Stimulated activated CD4-positive, alpha-beta T cell treated with anti-CD3 and anti-CD28 coated beads, TNF-alpha, amount 100 ng/mL, for 1 hour (primary cell): ENCODE measurements around the gene UTY.

Source experiments
- DNase-seq, 3 donors: peaks; one replicate each; pipeline ENCODE4 v3.0.0-alpha.2; 2020; ENCODE audit warnings: low read depth in 3 of 3, low spot score in 1 of 3

Gene UTY

GRCh38 chrY:13416869-13417661 lies 62.8 kb downstream of the UTY start:
- DNase-seq = no peak

GRCh38 chrY:13415556-13415955 lies 64.3 kb downstream of the UTY start:
- DNase-seq = no peak

- DNase-seq = no peak
These were observed 81.0 kb downstream of the UTY start for GRCh38 chrY:13398876-13399275.

GRCh38 chrY:13381110-13381683 lies 98.6 kb downstream of the UTY start:
- no peak for DNase-seq

- DNase-seq = no peak
These were observed 108.7 kb downstream of the UTY start for GRCh38 chrY:13370868-13371800.

- no peak for DNase-seq
These were observed 109.6 kb downstream of the UTY start for GRCh38 chrY:13370245-13370644.

GRCh38 chrY:13368513-13368845 lies 111.4 kb downstream of the UTY start:
- DNase-seq = no peak

- no peak for DNase-seq
These were observed 116.2 kb downstream of the UTY start for GRCh38 chrY:13363641-13364040.

GRCh38 chrY:13362662-13363061 lies 117.2 kb downstream of the UTY start:
- DNase-seq = no peak

GRCh38 chrY:13361656-13362636 lies 117.9 kb downstream of the UTY start:
- DNase-seq = no peak

- no peak for DNase-seq
These were observed 128.4 kb downstream of the UTY start for GRCh38 chrY:13351443-13351842.

GRCh38 chrY:13347106-13347505 lies 132.7 kb downstream of the UTY start:
- no peak for DNase-seq

- DNase-seq = no peak
These were observed 134.3 kb downstream of the UTY start for GRCh38 chrY:13345549-13345948.

GRCh38 chrY:13343307-13343946 lies 136.4 kb downstream of the UTY start:
- peak in 1 of 3 donors; percentile 17 for DNase-seq

- no peak for DNase-seq
These were observed 139.9 kb downstream of the UTY start for GRCh38 chrY:13339939-13340338.

GRCh38 chrY:13339381-13339780 lies 140.5 kb downstream of the UTY start:
- no peak for DNase-seq

- no peak for DNase-seq
These were observed 141.1 kb downstream of the UTY start for GRCh38 chrY:13338711-13339110.

- DNase-seq = no peak
These were observed 141.9 kb downstream of the UTY start for GRCh38 chrY:13337934-13338333.

GRCh38 chrY:13333791-13334190 lies 146.0 kb downstream of the UTY start:
- DNase-seq = no peak

GRCh38 chrY:13330651-13331050 lies 149.2 kb downstream of the UTY start:
- DNase-seq = no peak
